ENCODE measurements around the gene GRM5. TPM values are rescaled to one million over a fixed set of nuclear protein-coding genes. Genes with fewer than 3 reads are reported as not detected.
"Not testable (repeated sequence)": the region's sequence is repeated elsewhere in the genome, so short reads cannot be mapped to it uniquely, and the experiment has no call there.

Gene GRM5
- total RNA-seq, 2 donors from 2014 or later, result 1.4 to 8.6 TPM

DNA sequence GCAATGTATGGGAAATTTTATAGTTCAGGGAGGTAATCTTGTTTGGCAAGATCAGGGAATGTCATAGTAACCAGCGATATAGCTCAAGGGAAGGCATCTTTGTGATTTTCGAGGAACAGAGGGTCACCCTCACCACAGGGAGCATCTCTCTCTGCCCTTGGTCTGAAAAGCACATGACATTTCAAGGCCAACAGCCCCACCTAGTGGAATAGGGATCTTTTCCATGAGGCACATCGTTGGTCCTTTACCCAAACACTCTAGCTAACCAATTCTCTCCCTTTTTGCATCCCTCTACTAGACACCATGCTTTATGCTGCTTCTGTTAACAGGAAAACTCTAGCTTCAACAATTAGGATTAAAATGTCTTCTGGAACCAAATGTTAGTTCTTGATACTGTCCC is 179.0 kb downstream of the GRM5 start:
- ATAC-seq (ENCODE audit: insufficient number of reproducible peaks, low FRiP score, low read depth) (no peak), DNase-seq (ENCODE audit: low spot score) (no peak)
- Histone ChIP-seq H3K36me3 (no peaks in the 10 kb centered on the region), H3K27ac (no peak overlapping the region), H3K4me1 (ENCODE audit: control insufficient read depth in 1 of 2, low read depth in 2 of 2) (no peaks in the 10 kb centered on the region), H3K9me3 (peaks cover 13% of the 10 kb centered on the region), H3K27me3 (replicated peaks; ENCODE audit: insufficient read depth) (no peaks in the 10 kb centered on the region), H3K4me3 (no peak overlapping the region)
- TF ChIP-seq, protein P1, sequence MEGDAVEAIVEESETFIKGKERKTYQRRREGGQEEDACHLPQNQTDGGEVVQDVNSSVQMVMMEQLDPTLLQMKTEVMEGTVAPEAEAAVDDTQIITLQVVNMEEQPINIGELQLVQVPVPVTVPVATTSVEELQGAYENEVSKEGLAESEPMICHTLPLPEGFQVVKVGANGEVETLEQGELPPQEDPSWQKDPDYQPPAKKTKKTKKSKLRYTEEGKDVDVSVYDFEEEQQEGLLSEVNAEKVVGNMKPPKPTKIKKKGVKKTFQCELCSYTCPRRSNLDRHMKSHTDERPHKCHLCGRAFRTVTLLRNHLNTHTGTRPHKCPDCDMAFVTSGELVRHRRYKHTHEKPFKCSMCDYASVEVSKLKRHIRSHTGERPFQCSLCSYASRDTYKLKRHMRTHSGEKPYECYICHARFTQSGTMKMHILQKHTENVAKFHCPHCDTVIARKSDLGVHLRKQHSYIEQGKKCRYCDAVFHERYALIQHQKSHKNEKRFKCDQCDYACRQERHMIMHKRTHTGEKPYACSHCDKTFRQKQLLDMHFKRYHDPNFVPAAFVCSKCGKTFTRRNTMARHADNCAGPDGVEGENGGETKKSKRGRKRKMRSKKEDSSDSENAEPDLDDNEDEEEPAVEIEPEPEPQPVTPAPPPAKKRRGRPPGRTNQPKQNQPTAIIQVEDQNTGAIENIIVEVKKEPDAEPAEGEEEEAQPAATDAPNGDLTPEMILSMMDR (IDR thresholded peaks at IDR 0.05), result no peak

GRCh38 chr11:88882800-88883199 is 183.0 kb downstream of the GRM5 start:
- ATAC-seq (ENCODE audit: insufficient number of reproducible peaks, low FRiP score, low read depth); H3K27me3 ChIP-seq (replicated peaks; ENCODE audit: insufficient read depth); H3K4me3 ChIP-seq; H3K4me1 ChIP-seq (ENCODE audit: control insufficient read depth in 1 of 2, low read depth in 2 of 2); DNase-seq (ENCODE audit: low spot score); H3K36me3 ChIP-seq; H3K27ac ChIP-seq: not testable (repeated sequence)
- H3K9me3 ChIP-seq, result peaks cover 12% of the 10 kb centered on the region

- DNase-seq (ENCODE audit: low spot score), result no peak
- H3K4me1 ChIP-seq (ENCODE audit: control insufficient read depth in 1 of 2, low read depth in 2 of 2), result no peaks in the 10 kb centered on the region
- no peaks in the 10 kb centered on the region for H3K36me3 ChIP-seq
- ATAC-seq (ENCODE audit: insufficient number of reproducible peaks, low FRiP score, low read depth), result no peak
- H3K4me3 ChIP-seq, result no peak overlapping the region
- H3K27me3 ChIP-seq (replicated peaks; ENCODE audit: insufficient read depth), result no peaks in the 10 kb centered on the region
- no peak overlapping the region for H3K27ac ChIP-seq
- TF ChIP-seq, protein P1 (IDR thresholded peaks at IDR 0.05), result no peak
- no peaks in the 10 kb centered on the region for H3K9me3 ChIP-seq
Measured at GRCh38 chr11:88861618-88862017, 204.2 kb downstream of the GRM5 start.

DNA sequence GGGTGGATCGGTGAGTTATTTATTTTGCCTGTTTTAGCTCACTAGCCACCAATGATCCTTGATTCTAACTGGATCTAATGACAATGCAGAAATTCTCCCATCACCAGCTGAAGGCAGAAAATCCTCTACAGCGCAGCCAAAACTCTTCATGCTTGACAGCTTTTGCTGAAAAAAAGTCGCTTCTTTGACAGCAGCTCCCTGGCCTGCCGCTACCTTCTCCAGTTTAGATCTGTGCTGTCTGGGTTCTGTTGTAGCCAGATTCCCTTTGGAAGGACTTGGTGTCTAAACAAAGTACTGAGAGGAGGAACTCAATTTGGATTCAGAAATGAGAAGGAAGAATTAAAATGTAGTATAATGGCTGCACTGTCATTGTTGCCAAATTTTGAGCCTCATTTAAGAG is 205.4 kb downstream of the GRM5 start:
- not testable (repeated sequence) for H3K4me3 ChIP-seq; H3K36me3 ChIP-seq; DNase-seq (ENCODE audit: low spot score); H3K27me3 ChIP-seq (replicated peaks; ENCODE audit: insufficient read depth); H3K4me1 ChIP-seq (ENCODE audit: control insufficient read depth in 1 of 2, low read depth in 2 of 2); ATAC-seq (ENCODE audit: insufficient number of reproducible peaks, low FRiP score, low read depth); H3K27ac ChIP-seq; H3K9me3 ChIP-seq

DNA sequence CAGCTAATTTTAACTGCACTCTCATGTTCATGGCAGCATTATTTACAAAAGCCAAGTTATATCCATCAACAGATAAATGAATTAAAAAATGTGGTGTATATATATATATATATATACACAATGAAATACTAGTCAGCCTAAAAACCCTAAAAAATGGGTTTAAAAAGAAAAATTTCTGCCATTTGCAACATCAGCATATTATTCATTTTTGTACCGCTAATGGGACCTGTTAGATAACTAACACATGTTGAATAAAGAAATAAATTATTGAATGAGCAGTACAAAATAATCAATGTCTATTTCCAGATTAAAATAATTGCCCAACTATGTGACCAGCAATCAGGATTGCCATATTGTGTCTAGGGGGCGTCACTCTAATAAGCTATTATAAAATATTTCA is 211.8 kb downstream of the GRM5 start:
- not testable (repeated sequence) for H3K4me1 ChIP-seq (ENCODE audit: control insufficient read depth in 1 of 2, low read depth in 2 of 2); H3K27me3 ChIP-seq (replicated peaks; ENCODE audit: insufficient read depth); H3K9me3 ChIP-seq; H3K27ac ChIP-seq; H3K4me3 ChIP-seq; H3K36me3 ChIP-seq; ATAC-seq (ENCODE audit: insufficient number of reproducible peaks, low FRiP score, low read depth); DNase-seq (ENCODE audit: low spot score)

GRCh38 chr11:88851547-88851946 is 214.2 kb downstream of the GRM5 start:
- not testable (repeated sequence) for H3K4me3 ChIP-seq; ATAC-seq (ENCODE audit: insufficient number of reproducible peaks, low FRiP score, low read depth); H3K27me3 ChIP-seq (replicated peaks; ENCODE audit: insufficient read depth); H3K36me3 ChIP-seq; DNase-seq (ENCODE audit: low spot score); H3K9me3 ChIP-seq; H3K27ac ChIP-seq; H3K4me1 ChIP-seq (ENCODE audit: control insufficient read depth in 1 of 2, low read depth in 2 of 2)

DNA sequence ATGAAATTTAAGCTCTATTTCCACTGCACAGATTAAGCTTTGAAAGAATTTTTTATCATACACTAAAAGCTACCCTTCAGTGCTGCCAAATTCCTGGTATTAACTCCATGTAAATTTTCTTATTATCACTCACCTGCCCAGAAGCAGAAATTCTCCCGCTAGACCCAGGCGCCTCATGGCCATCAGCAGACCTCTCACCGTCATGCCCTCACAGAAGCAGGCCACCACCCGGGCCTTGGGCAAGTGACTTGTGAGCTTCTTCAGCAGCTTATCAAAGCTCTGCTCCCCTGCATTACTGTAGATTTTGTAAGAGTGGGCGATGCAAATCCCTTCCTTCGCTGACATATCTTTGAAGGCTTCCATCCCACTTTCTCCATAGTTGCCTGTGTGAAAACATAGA is 216.0 kb downstream of the GRM5 start:
- not testable (repeated sequence) for H3K36me3 ChIP-seq; ATAC-seq (ENCODE audit: insufficient number of reproducible peaks, low FRiP score, low read depth); H3K9me3 ChIP-seq; H3K27me3 ChIP-seq (replicated peaks; ENCODE audit: insufficient read depth); H3K4me1 ChIP-seq (ENCODE audit: control insufficient read depth in 1 of 2, low read depth in 2 of 2); DNase-seq (ENCODE audit: low spot score); H3K27ac ChIP-seq; H3K4me3 ChIP-seq

- DNase-seq (ENCODE audit: low spot score) (no peak), ATAC-seq (ENCODE audit: insufficient number of reproducible peaks, low FRiP score, low read depth) (no peak)
- Histone ChIP-seq H3K4me3 (no peak overlapping the region), H3K36me3 (no peaks in the 10 kb centered on the region), H3K9me3 (no peaks in the 10 kb centered on the region), H3K27ac (no peak overlapping the region), H3K4me1 (ENCODE audit: control insufficient read depth in 1 of 2, low read depth in 2 of 2) (no peaks in the 10 kb centered on the region), H3K27me3 (replicated peaks; ENCODE audit: insufficient read depth) (no peaks in the 10 kb centered on the region)
- TF ChIP-seq, protein P1 (IDR thresholded peaks at IDR 0.05), result no peak
Measured at GRCh38 chr11:88849368-88849767, 216.4 kb downstream of the GRM5 start.

- not testable (repeated sequence) for H3K27me3 ChIP-seq (replicated peaks; ENCODE audit: insufficient read depth); H3K4me1 ChIP-seq (ENCODE audit: control insufficient read depth in 1 of 2, low read depth in 2 of 2); H3K4me3 ChIP-seq; H3K27ac ChIP-seq; H3K36me3 ChIP-seq; DNase-seq (ENCODE audit: low spot score); H3K9me3 ChIP-seq; ATAC-seq (ENCODE audit: insufficient number of reproducible peaks, low FRiP score, low read depth)
Measured at GRCh38 chr11:88846266-88846665, 219.5 kb downstream of the GRM5 start.

DNA sequence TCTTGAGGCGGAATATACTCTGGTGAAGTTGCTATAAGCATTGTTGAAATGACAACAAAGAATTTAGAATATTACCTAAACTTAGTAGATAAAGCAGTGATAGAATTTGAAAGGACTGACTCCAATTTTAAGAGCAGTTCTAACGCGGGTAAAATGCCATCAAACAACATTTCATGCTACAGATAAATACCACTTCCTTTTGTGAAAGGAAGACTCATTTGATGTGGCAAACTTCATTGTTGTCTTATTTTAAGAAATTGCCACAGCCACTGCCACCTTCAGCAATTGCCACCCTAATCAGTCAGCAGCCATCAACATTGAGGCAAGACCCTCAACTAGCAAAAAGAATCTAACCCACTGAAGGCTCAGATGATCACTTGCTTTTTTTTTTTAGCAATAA is 220.8 kb downstream of the GRM5 start:
- ATAC-seq (ENCODE audit: insufficient number of reproducible peaks, low FRiP score, low read depth); H3K9me3 ChIP-seq; DNase-seq (ENCODE audit: low spot score); H3K4me1 ChIP-seq (ENCODE audit: control insufficient read depth in 1 of 2, low read depth in 2 of 2); H3K27ac ChIP-seq; H3K27me3 ChIP-seq (replicated peaks; ENCODE audit: insufficient read depth); H3K36me3 ChIP-seq; H3K4me3 ChIP-seq: not testable (repeated sequence)

Data from thoracic aorta (tissue), 2 donors.